ENCODE data around the gene ERLIN1.

GRCh38 chr10:100185364-100186252, at the start of gene ERLIN1:
- TF ChIP-seq YY1 (IDR thresholded peaks at IDR 0.05; ENCODE audit: low read depth) (peak; percentile 25), CEBPB (IDR thresholded peaks at IDR 0.05) (no peak), TEAD4 (IDR thresholded peaks at IDR 0.05) (0 out of 2 replicates have a peak, but pooled peaks have one; percentile 28)
